ENCODE data around the gene ZNF423. TPM values are rescaled to one million over a fixed set of nuclear protein-coding genes. Genes with fewer than 3 reads are reported as not detected.
A peak's percentile ranks its signal among the peaks of the same experiment; 100 is the strongest.
"Not testable (repeated sequence)": the region's sequence is repeated elsewhere in the genome, so short reads cannot be mapped to it uniquely, and the experiment has no call there.

Gene ZNF423
- total RNA-seq, 1 donor from 2014 or later: 8.4 TPM

DNA sequence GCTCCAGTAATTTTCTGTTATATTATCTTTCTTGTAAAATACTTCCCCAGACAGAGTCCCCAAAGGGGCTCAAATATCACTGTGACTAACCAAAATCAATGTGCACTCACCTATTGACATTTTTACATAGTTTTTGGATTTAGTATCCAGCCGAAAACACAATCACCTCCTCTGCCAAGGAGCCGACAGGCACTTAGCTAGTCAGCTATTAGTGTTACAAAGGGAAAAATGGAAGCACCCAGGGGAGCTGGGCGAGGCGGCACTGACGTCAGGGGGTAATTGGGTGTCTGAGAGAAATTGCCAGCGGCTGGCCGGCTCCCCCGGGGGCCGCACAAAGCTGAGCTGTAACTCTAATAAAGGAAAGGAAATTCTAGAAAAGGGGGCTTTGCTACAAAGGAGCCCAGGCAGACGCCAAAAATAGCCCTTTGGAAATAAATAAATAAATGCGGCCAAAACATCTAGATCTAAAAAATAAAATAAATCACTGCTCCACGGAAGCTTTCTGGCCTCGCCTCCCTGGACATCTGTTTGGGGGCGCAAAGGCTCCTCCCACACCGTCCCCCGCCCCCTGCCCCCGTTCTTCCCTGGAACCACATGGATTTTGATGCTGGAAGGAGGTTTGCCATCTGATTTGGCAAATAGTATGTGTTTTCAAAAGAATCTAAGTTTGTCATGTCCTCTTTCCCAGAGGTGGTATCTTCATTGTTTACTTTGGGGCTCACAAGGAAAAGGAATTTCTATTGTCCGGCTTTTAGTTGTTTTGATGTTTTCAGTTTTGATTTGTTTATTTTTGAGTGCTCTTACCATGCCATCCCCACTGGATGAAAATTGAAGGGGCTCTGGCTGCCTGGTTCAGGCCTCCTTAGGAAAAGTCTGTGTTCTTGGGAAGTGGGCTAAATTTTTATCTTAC, 156.7 kb downstream of the ZNF423 start:
- intact Hi-C loops (cut with DNase I): no loop called here
- peak; percentile 80 for DNase-seq
- peak; percentile 42 for ATAC-seq (ENCODE audit: poor library complexity)

DNA sequence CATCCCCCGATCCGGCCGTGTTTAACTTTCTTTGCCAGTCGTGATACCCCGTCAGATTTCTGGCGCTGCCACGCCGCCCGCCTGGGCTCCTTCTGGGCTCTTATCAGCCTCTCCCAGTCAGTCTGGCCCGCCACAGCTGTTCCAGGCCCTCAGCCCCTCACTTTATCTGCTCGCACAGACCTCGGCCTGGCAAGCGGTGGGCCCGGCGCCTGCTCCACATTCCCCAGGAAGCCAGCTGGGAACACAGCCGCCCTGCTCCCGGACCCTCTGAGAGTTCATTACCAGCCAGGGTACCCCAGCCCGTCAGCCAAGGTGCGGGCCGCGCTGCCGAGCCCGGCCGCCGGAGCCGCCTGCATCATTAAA, 157.5 kb downstream of the ZNF423 start:
- DNase-seq (peak; percentile 70), ATAC-seq (ENCODE audit: poor library complexity) (no peak)
- intact Hi-C loops (cut with DNase I): no loop called here

DNA sequence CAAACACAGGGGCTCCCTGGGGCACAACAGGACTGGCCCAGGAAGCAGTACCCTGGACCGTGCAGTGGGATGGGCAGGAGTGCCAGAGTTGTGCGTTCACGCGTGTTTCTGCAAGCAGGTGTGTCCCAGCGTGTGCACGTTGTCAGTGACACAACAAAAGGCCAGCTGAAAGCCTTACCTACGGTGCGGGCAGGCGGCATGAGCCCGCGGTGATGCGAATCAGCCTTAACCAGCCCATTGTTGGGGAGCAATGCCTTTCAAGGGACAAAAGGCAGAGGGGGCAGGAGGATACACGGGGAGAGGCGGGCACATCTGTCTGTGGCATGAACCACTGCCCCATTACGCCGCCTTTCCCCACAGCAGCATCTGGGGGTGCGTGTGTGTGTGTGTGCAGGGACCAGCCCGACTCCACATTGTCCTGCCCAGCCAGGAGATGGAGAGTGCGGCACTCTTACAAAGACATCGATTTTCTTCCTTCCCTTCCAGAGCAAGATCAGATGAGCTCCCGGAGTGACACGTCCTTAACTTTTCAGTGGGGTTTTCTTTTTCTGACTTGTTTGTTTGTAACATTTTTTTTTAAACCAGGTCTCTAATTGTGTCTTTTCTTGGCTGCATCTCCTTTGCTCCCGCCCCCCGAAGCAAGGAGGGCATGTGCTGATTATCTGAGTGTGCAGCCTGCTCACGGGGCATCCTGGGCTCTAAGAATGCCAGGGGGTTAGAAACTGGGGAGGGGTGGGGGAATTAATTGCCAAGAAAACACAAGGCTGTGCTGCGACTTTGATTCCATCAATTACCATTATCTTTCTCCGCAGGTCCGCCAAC, 158.1 kb downstream of the ZNF423 start:
- ATAC-seq (ENCODE audit: poor library complexity): no peak
- no peak for DNase-seq
- intact Hi-C loops (cut with DNase I): no loop called here

DNA sequence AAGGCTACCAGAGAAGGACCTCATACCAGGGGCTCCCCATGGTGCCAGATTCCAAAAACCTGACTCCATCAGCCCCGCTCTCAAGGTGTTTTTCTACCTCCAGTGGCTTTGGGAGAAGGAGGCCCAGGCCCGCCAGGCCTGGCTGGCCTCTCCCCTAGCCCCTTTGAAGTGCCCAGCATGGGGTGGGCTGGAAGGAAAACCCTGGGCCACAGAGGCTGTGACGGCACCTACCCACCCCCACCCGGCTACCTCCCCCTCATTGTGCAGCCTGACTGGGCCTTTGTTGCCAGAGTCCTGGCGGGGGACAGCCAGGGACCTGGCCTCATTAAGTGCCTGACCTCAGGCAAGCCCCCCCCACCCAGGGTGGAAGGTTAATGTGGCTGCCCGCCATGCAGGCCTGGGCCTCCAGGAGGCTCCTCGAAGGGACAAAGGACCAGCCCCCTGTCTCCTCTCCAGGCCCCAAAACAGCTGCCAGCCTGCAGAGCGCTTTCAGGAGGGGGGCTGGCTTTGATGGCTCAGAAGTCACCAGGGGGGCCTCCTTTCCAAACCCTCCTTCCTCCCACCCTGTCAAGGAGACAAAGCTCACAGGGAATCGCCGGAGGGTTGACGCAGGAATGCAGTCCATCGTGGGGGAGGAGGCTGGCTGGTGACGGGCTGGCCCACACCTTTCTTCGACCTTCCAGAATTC, 159.4 kb downstream of the ZNF423 start:
- ATAC-seq (ENCODE audit: poor library complexity) (no peak), DNase-seq (no peak)
- intact Hi-C loops (cut with DNase I): no loop called here

DNA sequence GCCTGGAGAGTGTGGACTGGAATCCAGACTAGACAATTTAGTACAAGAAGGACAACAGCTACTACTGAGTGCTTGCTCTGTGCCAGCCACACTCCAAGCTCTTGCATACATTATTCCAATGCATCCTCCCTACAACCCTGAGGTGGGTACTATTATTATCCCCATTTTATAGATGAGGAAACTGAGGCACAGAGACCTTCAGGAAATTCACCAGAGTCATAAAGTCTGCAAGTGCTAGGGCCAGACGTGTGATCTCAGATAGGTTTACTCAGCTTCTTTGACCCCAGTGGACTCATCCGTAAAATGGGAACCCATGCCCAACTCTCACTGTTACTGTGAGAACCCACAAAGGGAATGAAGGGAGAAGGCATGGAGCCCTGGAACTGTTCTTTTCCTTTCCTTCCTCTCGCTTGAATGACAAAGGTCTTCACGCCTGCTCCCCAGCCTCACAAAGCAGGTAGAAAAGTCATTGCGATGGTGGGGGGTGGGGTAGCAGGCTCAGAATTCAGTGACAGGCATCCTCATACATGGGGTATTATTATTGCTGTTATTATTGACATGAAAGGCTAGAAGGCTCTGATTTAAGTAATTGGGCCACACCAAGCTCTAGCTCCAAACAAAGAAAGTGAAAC, 160.0 kb downstream of the ZNF423 start:
- DNase-seq (no peak), ATAC-seq (ENCODE audit: poor library complexity) (no peak)
- intact Hi-C loops (cut with DNase I): no loop called here

DNA sequence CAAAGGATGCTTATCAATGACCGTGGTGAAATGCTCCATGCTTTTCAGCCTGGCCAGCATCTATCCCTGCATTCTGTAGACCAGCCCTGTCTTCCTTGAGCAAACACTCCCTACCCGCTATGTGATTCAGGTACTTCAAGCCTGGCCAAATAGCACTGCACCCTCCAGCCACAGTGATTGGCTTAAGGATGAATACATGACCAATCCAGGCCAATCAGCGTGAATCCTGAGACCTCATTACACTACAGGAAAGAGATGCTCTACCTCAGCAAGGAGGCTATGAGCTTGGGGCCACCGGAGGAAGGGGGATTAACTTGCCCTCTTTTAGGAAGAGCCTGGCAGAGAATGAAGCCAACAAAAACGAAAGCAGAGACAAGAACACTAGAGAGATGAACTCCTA, 162.5 kb downstream of the ZNF423 start:
- DNase-seq (no peak), ATAC-seq (ENCODE audit: poor library complexity) (no peak)
- intact Hi-C loops (cut with DNase I): no loop called here

DNA sequence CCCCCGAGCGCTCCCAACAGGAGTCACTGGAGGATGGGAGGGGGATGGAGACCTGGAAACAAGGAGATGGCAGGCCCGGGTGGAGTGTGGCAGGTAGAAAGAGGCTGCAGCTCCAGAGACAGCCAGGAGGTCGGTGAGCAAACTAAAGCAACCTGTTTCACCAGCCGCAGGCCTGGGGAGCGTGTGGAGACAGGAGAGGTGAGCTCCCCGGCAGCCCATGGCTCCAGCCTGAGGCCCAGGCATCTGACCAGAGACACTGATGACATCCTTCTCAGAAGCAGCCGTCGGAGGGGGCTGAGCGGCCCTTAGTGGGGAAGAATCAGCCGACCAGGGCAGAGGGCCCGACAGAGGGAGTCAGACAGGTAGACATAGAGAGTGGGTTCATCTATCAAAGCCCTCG, 165.1 kb downstream of the ZNF423 start:
- ATAC-seq (ENCODE audit: poor library complexity) (no peak), DNase-seq (no peak)
- intact Hi-C loops (cut with DNase I): no loop called here

DNA sequence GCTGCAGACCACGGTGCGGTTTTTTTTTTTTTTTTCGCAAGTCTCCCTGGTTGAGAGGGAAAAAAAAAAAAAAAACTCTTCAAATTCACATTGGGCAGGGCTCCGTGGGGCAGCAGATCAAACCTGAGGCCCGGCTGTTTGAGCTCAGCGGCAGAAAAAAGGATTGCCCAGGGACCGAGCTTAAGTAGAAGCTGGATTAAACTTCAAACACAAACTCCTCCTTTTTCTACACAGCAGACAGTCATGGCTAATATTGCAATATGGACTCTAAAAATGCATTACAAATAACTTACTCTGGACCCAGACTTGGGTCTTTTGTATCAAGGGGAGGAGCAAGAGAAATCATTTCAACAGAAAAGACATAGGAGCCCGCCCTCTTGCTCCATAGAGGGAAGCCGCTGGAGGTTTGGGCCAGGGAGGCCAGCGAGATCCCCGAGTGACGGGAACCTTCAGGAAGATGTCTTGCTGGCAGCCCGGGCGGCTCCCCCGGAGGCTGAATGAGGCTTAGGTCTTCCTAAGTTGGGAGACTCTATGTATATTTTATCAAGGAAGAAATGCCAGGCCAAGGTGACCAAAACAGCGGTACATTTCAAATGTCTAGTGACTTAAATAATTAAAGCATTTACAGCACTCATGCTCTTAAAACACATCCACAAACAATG, 167.7 kb downstream of the ZNF423 start:
- DNase-seq (no peak), ATAC-seq (ENCODE audit: poor library complexity) (no peak)
- intact Hi-C loops (cut with DNase I): no loop called here

DNA sequence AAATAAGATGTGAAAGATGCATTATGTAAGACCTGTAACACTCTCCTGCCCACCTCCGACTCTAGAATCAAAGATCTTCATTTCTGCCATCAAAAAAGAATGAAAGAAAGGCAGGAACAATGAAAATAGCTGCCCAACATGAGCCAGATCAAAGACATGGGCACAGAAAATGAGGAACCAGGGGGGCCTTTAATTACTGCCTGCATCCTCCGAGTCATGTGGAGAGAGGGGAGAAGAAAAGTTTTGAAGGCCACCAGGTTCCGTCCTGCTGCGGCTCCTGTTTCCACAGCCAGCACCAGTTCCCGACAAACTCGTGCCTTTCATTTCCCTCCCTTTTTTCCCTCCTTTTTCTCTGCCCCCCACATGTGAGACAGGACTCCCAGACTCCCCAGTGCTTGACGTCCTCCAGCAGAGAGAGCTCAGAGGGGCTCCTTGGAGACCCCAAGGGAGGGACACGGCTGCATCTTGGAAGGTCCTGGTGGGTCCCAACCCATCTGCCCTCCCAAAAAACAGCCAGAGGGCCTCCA, 168.4 kb downstream of the ZNF423 start:
- intact Hi-C loops (cut with DNase I): no loop called here
- DNase-seq: no peak
- ATAC-seq (ENCODE audit: poor library complexity): no peak

DNA sequence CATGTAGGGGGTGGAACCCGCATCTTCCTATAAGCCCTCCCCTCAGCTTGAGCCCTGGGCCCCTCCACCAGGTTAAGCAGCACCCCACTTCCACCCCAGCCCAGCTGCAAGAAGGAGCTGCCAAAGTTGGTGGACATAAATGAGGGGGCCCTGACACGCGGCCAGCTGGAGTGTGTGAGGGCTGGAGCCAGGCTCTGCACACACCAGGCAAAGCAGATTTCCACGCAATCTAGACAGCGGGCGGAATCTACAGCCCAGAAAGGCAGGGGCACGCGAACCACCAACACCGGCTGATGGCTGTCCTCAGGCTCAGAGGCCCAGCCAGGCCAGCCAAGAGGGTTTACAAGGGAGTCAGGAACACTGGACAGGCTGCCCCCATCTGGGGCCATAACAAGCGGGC, 171.2 kb downstream of the ZNF423 start:
- no peak for DNase-seq
- intact Hi-C loops (cut with DNase I): no loop called here
- no peak for ATAC-seq (ENCODE audit: poor library complexity)

DNA sequence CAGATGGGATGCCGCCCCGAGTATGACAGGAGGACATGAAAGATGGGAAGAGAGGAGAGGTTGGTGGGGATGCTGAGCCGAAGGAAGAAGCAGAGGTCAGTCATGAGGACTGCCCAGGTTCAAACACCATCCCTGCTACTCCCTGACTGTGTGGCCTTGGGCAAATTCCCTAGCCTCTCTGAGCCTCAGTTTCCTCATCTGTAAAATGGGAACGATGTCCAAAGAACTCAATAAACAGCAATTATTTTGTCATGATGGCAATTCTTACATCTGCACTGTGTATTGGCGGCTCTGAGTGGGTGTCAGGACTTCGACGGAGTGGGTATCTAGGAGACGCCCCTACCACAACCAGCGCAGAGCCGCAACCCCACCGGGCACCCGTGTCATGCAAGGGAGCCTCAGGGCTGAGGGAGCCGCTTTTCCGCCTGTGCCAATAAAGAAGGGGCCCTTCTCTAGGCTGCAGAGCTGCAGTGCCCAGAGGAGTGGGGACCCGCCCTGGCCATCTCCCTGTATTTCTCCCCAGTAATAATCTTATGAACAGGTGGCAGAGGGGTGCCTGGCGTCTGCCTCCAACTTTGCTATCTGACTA, 173.2 kb downstream of the ZNF423 start:
- intact Hi-C loops (cut with DNase I): no loop called here
- DNase-seq: no peak
- ATAC-seq (ENCODE audit: poor library complexity): no peak

DNA sequence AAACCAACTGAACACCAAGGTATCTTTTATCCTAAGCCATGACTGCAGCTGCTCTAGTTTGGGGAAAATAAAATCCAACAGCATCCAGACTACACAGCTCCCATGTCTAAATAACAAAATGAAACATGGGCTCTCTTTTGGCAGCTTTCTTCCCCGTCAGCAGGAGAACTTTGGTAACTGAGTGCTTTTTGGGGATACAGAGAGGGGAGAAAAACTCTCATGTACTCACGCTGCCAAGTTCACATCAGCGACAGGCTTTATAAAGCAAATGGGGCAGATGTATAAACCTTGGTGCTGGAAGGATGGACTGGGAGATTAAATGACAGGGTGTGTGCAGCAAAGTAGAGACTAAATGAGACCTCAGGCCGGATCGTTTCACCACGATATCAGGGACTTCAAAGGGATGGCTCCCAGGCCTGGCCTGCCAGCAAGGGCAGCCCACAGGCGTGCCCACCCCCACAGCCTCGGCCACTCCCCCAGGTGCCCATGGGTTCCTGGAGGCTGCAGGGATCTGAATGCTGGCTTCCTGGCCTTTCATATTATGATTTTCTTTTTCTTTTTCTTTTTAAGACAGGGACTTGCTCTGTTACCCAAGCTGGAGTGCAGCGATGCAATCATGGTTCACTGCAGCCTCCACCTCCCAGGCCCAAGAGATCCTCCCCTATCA, 174.6 kb downstream of the ZNF423 start:
- ATAC-seq (ENCODE audit: poor library complexity) (no peak), DNase-seq (no peak)
- intact Hi-C loops (cut with DNase I): no loop called here

DNA sequence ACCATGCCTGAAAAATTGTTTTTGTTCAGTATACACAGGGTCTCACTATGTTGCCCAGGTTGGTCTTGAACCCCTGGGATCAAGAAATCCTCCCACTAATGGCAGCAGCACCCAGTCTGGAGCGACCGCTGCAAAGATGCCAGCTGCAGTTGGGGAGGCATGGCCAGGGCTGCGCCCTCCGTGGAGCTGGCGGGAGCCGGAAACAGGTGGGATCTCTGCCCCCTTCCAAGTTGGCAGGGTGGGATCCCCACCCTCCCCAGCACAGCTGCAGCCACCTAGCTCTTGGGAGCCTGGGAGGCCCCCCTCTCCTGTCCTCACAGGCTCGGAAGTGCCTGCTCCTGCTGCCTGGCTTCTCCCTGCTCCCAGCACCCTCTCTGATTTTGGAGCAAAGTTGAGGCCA, 176.8 kb downstream of the ZNF423 start:
- intact Hi-C loops (cut with DNase I): no loop called here
- DNase-seq (no peak), ATAC-seq (ENCODE audit: poor library complexity) (no peak)

DNA sequence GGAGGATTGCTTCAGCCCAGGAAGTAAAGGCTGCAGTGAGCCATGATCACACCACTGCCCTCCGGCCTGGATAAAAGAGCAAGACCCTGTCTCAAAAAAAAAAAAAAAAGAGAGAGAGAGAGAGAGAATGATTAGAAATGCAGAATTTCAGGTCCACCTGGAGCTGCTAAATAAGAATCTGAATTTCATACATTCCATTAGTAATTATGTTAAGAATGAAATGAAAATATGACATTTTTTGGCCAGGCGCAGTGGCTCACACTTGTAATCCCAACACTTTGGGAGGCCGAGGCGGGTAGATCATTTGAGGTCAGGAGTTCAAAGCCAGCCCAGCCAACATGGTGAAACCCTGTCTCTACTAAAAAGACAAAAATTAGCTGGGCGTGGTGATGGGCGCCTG, 178.3 kb downstream of the ZNF423 start:
- ATAC-seq (ENCODE audit: poor library complexity); intact Hi-C loops (cut with DNase I); DNase-seq: not testable (repeated sequence)

DNA sequence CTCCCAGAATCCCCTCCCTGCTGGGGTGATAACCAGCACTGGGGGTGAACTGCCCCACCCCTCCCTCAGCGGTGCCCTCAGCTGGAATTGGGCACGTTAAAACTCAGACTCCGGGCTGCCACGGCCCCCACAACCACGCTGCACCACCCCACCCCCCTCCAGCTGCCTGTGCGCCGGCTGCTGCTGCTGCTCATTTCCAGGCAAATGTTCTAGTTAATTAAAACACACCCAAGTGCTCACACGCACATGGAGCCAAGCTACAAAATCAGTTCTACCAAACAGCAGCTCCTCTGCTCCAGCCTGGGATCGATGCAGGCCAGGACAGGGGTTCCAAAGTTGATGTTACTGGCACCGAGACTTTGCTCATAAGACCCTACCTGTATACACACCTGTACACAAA, 180.5 kb downstream of the ZNF423 start:
- DNase-seq: no peak
- ATAC-seq (ENCODE audit: poor library complexity): no peak
- intact Hi-C loops (cut with DNase I): no loop called here

DNA sequence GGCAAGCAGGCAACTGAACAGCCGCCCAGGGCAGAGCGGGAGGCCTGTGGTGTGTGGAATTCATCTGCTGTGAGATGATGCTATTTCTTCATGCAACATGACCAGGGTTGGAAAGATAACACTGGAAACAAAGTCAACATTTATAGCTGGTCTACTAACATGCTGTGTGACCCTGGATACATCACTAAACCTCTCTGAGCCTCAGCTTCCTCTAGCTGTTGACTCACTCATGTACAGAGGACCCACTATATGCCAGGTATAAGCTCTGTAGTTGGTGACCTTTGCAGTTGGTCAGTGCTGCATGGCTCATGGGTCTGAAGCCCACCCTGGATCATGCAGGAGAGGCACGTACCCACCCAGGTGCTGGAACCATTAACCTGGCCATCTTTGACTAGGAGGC, 180.9 kb downstream of the ZNF423 start:
- intact Hi-C loops (cut with DNase I): no loop called here
- DNase-seq (no peak), ATAC-seq (ENCODE audit: poor library complexity) (no peak)

DNA sequence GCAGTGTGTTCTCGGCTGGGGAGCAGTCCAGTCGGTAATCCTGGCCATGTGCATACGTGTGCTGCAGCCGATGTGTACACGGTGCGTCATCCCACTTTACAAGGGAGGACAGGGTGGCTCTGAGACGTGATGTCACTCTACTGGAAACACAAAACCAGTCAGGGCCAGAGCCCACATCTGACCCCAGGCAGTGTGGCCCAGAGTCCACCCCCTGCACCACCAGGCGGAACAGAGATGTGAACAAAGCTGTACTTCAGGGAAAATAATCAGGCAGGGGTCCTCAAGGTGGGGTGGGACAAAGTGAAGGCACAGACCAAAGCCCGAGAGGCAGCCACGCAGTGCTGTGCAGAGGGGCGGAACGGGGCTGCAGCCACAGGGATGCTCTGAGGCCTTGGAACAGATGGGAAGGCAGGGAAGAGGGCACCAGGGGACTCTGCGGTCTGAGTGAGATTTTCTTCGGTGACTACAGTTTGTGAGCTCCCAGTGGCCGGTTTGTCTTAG, 181.5 kb downstream of the ZNF423 start:
- ATAC-seq (ENCODE audit: poor library complexity) (no peak), DNase-seq (no peak)
- intact Hi-C loops (cut with DNase I): no loop called here
